T follicular helper cell (primary cell): ENCODE measurements around the gene ATP6V1C2.
"Not testable (repeated sequence)": the region's sequence is repeated elsewhere in the genome, so short reads cannot be mapped to it uniquely, and the experiment has no call there.

Source experiments
- DNase-seq: peaks from one replicate; pipeline ENCODE4 v3.0.0-alpha.2; 2020; ENCODE audit warnings: low read depth

ATP6V1C2 gene

GRCh38 chr2:10813163-10814138 is 92.0 kb downstream of the ATP6V1C2 start:
- DNase-seq = not testable (repeated sequence)

- no peak for DNase-seq
These were observed 92.7 kb downstream of the ATP6V1C2 start for GRCh38 chr2:10814142-10814541.

GRCh38 chr2:10814571-10815331 is 93.3 kb downstream of the ATP6V1C2 start:
- no peak for DNase-seq

GRCh38 chr2:10817413-10817812 is 96.0 kb downstream of the ATP6V1C2 start:
- no peak for DNase-seq

GRCh38 chr2:10818305-10818704 is 96.9 kb downstream of the ATP6V1C2 start:
- DNase-seq = not testable (repeated sequence)

- no peak for DNase-seq
These were observed 97.6 kb downstream of the ATP6V1C2 start for GRCh38 chr2:10818984-10819383.

- DNase-seq = no peak
These were observed 98.4 kb downstream of the ATP6V1C2 start for GRCh38 chr2:10819714-10820314.

- no peak for DNase-seq
These were observed 99.1 kb downstream of the ATP6V1C2 start for GRCh38 chr2:10820562-10820961.

GRCh38 chr2:10820978-10821695 is 99.7 kb downstream of the ATP6V1C2 start:
- DNase-seq = no peak

GRCh38 chr2:10824191-10824590 is 102.8 kb downstream of the ATP6V1C2 start:
- no peak for DNase-seq

GRCh38 chr2:10826026-10826425 is 104.6 kb downstream of the ATP6V1C2 start:
- DNase-seq = no peak

GRCh38 chr2:10826625-10827024 is 105.2 kb downstream of the ATP6V1C2 start:
- no peak for DNase-seq

GRCh38 chr2:10828346-10828745 is 106.9 kb downstream of the ATP6V1C2 start:
- DNase-seq = no peak

GRCh38 chr2:10829299-10829698 is 107.9 kb downstream of the ATP6V1C2 start:
- no peak for DNase-seq

GRCh38 chr2:10830203-10830602 is 108.8 kb downstream of the ATP6V1C2 start:
- DNase-seq = no peak

GRCh38 chr2:10830641-10831399 is 109.4 kb downstream of the ATP6V1C2 start:
- no peak for DNase-seq

- no peak for DNase-seq
These were observed 110.1 kb downstream of the ATP6V1C2 start for GRCh38 chr2:10831400-10831985.

GRCh38 chr2:10832203-10832936 is 110.9 kb downstream of the ATP6V1C2 start:
- DNase-seq = peak; percentile 74

GRCh38 chr2:10833021-10833420 is 111.6 kb downstream of the ATP6V1C2 start:
- no peak for DNase-seq
